Esophagus muscularis mucosa (tissue), 4 donors: Measurements from ENCODE around the gene CPAMD8. TPM values are rescaled to one million over a fixed set of nuclear protein-coding genes. Genes with fewer than 3 reads are reported as not detected.

ENCODE experiments used
- DNase-seq: peaks from one replicate; pipeline ENCODE4 v3.0.0-alpha.2; 2017; ENCODE audit errors: extremely low spot score
- H3K27ac ChIP-seq, 4 donors: fragments of 200-600 bp; sonication (generic); replicated peaks in 1 of 4; 1 replicate in 3 of 4; 2 replicates in 1 of 4; pipeline ENCODE4 v1.5.1; 2016 to 2019; ENCODE audit warnings: mild to moderate bottlenecking in 1 of 4
- H3K27me3 ChIP-seq, 4 donors: fragments of 200-600 bp; sonication (generic); one replicate each; pipeline versions ENCODE4 v1.5.1 to v1.6.0; 2016 to 2019
- H3K36me3 ChIP-seq, 4 donors: fragments of 200-600 bp; sonication (generic); one replicate each; pipeline ENCODE4 v1.5.1; 2016 to 2019
- H3K4me1 ChIP-seq, 4 donors: fragments of 200-600 bp; sonication (generic); one replicate each; pipeline ENCODE4 v1.5.1; 2016 to 2019
- H3K4me3 ChIP-seq, 4 donors: fragments of 200-600 bp; sonication (generic); 1 replicate in 2 of 4; 2 replicates in 2 of 4; pipeline ENCODE4 v1.5.1; 2016 to 2019; ENCODE audit warnings: mild to moderate bottlenecking in 4 of 4, moderate library complexity in 1 of 4
- H3K9me3 ChIP-seq, 4 donors: fragments of 200-600 bp; sonication (generic); 1 replicate in 3 of 4; 2 replicates in 1 of 4; pipeline ENCODE4 v1.5.1; 2016 to 2019
- CTCF ChIP-seq, 3 experiments: fragments of 200-600 bp in 2 of 3; fragments of 450-650 bp in 1 of 3; sonication (generic) in 2 of 3; IDR thresholded peaks; one replicate each; pipeline ENCODE4 v1.5.1; 2017 to 2019; ENCODE audit warnings: antibody characterized with exemption in 3 of 3, mild to moderate bottlenecking in 2 of 3, moderate library complexity in 1 of 3
- EP300 ChIP-seq: sonication (generic); formaldehyde crosslinking; IDR thresholded peaks from one replicate; pipeline ENCODE4 v1.6.1; 2017; ENCODE audit warnings: antibody characterized with exemption
- POLR2A ChIP-seq: fragments of 450-650 bp; IDR thresholded peaks from one replicate; pipeline ENCODE4 v1.6.1; 2017; ENCODE audit warnings: antibody characterized with exemption, moderate library complexity, mild to moderate bottlenecking, low read depth
- POLR2AphosphoS5 ChIP-seq, 2 donors: sonication (generic); formaldehyde crosslinking; IDR thresholded peaks; one replicate each; pipeline ENCODE4 v1.6.1; 2017; ENCODE audit warnings: antibody characterized with exemption in 2 of 2
- WGBS: methylation state at CpG from one replicate; pipeline ENCODE4 v1.1.5; 2018; 5-methylcytosine and 5-hydroxymethylcytosine counted together
- intact Hi-C: fragments of 100-400 bp; cut with DNase I; formaldehyde crosslinking; loops from one replicate; pipeline ENCODE4 v1.15.1; 2023
- total RNA-seq, 4 donors: library from RNA; depleted of rRNA; stranded (reverse); fragments of >200 nt; gene quantifications; one replicate each; pipeline versions ENCODE4 v1.1.0 to v1.2.1, GENCODE V29; 2016

The CPAMD8 gene
- total RNA-seq, 4 donors from 2014 or later = 9.6 to 21.0 (median 13.0) TPM

GRCh38 chr19:17055636-17056035 lies 29.0 kb upstream of the CPAMD8 start:
- no peak for DNase-seq
- H3K27me3 ChIP-seq = no peaks in the 10 kb centered on the region
- TF ChIP-seq CTCF (IDR thresholded peaks at IDR 0.05) = no peak
- no peak for TF ChIP-seq POLR2A
- peaks cover 27 to 79% (median 65%) of the 10 kb centered on the region in 4 donors for H3K36me3 ChIP-seq
- intact Hi-C loops = no loop called here
- peaks cover 0 to 18% (median 11%) of the 10 kb centered on the region in 4 donors for H3K9me3 ChIP-seq
- 92% methylated on average over 13 of the region's 15 CpGs for WGBS
- no peak overlapping the region for H3K27ac ChIP-seq
- no peaks in the 10 kb centered on the region for H3K4me1 ChIP-seq
- H3K4me3 ChIP-seq = no peak overlapping the region

DNA sequence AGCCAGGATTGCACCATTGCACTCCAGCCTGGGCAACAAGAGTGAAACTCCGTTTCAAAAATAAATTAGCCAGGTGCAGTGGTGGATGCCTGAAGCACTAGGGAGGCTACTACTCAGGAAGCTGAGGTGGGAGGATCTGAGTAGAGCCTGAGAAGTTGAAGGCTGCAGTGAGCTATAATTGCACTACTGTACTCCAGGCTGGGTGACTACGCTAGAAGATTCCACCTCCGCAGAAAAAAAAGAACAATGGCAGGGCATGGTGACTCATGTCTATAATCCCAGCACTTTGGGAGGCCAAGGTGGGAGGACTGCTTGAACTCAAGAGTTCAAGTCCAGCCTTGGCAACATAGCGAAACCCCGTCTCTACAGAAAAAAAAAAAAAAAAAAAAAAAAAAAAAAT lies 28.1 kb upstream of the CPAMD8 start:
- intact Hi-C loops = no loop called here
- TF ChIP-seq POLR2AphosphoS5 (IDR thresholded peaks at IDR 0.05) (no peak), CTCF (IDR thresholded peaks at IDR 0.05) (no peak)

GRCh38 chr19:17052439-17052838 lies 25.8 kb upstream of the CPAMD8 start:
- Histone ChIP-seq H3K36me3 (peaks cover 5 to 74% (median 59%) of the 10 kb centered on the region in 4 donors), H3K4me3 (no peak overlapping the region), H3K27me3 (no peaks in the 10 kb centered on the region), H3K27ac (no peak overlapping the region), H3K9me3 (no peaks in the 10 kb centered on the region), H3K4me1 (no peaks in the 10 kb centered on the region)
- TF ChIP-seq POLR2A = no peak
- TF ChIP-seq CTCF (IDR thresholded peaks at IDR 0.05) = peak; percentile 51 to 63 (median 55)
- WGBS = 57% methylated on average over 8 of the region's 8 CpGs
- DNase-seq = no peak
- intact Hi-C loops = loop anchor here (2.0 kb wide), 1 partner anchor 282 kb away; no protein-coding TSS in a partner anchor

More for the DNA sequence above, 28.1 kb upstream of the CPAMD8 start:
- Histone ChIP-seq H3K36me3 (peaks cover 24 to 85% (median 71%) of the 10 kb centered on the region in 4 donors), H3K27me3 (no peaks in the 10 kb centered on the region), H3K9me3 (peaks cover 0 to 18% (median 11%) of the 10 kb centered on the region in 4 donors), H3K27ac (no peak overlapping the region), H3K4me1 (no peaks in the 10 kb centered on the region), H3K4me3 (no peak overlapping the region)
- no peak for DNase-seq
- WGBS = 95% methylated on average over 3 of the region's 5 CpGs

- peaks cover 0 to 3% (median 0%) of the 10 kb centered on the region in 4 donors for H3K27me3 ChIP-seq
- H3K27ac ChIP-seq = no peak overlapping the region
- H3K4me1 ChIP-seq = no peaks in the 10 kb centered on the region
- DNase-seq = no peak
- intact Hi-C loops = no loop called here
- H3K4me3 ChIP-seq = no peak overlapping the region
- TF ChIP-seq POLR2A (no peak), CTCF (IDR thresholded peaks at IDR 0.05) (no peak), EP300 (no peak), POLR2AphosphoS5 (IDR thresholded peaks at IDR 0.05) (no peak)
- WGBS = 83% methylated on average over 18 of the region's 18 CpGs
- H3K9me3 ChIP-seq = no peaks in the 10 kb centered on the region
- H3K36me3 ChIP-seq = peaks cover 5 to 57% (median 48%) of the 10 kb centered on the region in 4 donors
Observed at GRCh38 chr19:17049711-17050280, 23.2 kb upstream of the CPAMD8 start.

GRCh38 chr19:17048885-17049453 lies 22.4 kb upstream of the CPAMD8 start:
- no peak for DNase-seq
- H3K27me3 ChIP-seq = peaks cover 0 to 9% (median 0%) of the 10 kb centered on the region in 4 donors
- H3K27ac ChIP-seq = no peak overlapping the region
- peaks cover 2 to 48% (median 40%) of the 10 kb centered on the region in 4 donors for H3K36me3 ChIP-seq
- TF ChIP-seq POLR2A (no peak), CTCF (IDR thresholded peaks at IDR 0.05) (no peak), POLR2AphosphoS5 (IDR thresholded peaks at IDR 0.05) (no peak), EP300 (no peak)
- H3K9me3 ChIP-seq = no peaks in the 10 kb centered on the region
- H3K4me3 ChIP-seq = no peak overlapping the region
- intact Hi-C loops = no loop called here
- no peaks in the 10 kb centered on the region for H3K4me1 ChIP-seq
- WGBS = 93% methylated on average over 11 of the region's 16 CpGs
